Measurements from ENCODE around the gene SH2D3C. TPM values are rescaled to one million over a fixed set of nuclear protein-coding genes. Genes with fewer than 3 reads are reported as not detected.

SH2D3C gene
- total and polyA plus RNA-seq, 7 donors: 1.4 to 11.3 (median 5.0) TPM

DNA sequence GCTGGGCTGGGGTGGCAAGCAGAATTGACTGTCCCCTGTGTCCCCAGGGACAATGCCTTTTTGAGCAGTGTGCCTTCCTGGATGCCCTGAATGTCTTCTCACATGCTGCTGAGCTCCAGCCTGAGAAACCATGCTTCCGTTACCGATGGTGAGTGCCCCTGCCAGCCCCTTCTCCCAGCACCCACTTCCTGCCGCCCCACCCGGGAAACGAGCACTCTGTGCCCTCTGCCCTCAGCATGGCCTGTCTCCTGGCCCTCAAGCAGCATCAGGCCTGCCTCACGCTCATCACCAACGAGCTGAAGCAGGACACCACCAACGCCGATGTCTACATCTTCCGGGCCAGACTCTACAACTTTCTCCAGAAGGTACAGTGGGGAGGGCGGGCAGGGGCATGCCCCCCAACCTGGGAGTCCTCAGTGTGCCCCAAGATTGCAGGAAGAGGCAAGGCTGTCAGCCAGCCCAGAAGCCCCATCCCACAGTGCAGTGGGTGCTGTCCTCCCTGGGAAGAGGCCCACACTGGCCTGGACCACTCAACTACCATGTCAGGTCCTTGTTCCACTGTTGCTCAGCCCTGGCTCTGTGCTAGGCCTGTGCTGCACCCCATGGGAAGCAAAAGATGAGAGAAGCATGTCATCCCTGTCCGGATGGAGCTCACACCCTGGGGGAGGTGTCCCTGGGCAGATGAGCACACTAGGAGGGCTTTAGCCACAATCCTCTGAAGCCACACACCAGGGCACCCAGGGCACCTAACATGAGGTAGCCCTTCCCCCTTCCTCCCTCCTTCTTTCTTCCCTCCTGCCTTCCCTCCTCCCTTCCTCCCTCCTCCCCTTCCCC is 58.2 kb downstream of the SH2D3C start:
- DNase-seq: no peak
- intact Hi-C loops (cut with DNase I): no loop called here
- H3K4me3 ChIP-seq: no peak overlapping the region
- no peaks in the 10 kb centered on the region for H3K36me3 ChIP-seq
- TF ChIP-seq EP300 (IDR thresholded peaks at IDR 0.05) (no peak), POLR2A (IDR thresholded peaks at IDR 0.05) (no peak), POLR2AphosphoS5 (IDR thresholded peaks at IDR 0.05) (no peak)
- TF ChIP-seq, protein P1, sequence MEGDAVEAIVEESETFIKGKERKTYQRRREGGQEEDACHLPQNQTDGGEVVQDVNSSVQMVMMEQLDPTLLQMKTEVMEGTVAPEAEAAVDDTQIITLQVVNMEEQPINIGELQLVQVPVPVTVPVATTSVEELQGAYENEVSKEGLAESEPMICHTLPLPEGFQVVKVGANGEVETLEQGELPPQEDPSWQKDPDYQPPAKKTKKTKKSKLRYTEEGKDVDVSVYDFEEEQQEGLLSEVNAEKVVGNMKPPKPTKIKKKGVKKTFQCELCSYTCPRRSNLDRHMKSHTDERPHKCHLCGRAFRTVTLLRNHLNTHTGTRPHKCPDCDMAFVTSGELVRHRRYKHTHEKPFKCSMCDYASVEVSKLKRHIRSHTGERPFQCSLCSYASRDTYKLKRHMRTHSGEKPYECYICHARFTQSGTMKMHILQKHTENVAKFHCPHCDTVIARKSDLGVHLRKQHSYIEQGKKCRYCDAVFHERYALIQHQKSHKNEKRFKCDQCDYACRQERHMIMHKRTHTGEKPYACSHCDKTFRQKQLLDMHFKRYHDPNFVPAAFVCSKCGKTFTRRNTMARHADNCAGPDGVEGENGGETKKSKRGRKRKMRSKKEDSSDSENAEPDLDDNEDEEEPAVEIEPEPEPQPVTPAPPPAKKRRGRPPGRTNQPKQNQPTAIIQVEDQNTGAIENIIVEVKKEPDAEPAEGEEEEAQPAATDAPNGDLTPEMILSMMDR (IDR thresholded peaks at IDR 0.05): no peak
- H3K27ac ChIP-seq: no peak overlapping the region
- 79 to 82% methylated on average over 12 of the region's 12 CpGs for WGBS, 2 donors
- H3K27me3 ChIP-seq: peaks cover 0 to 6% (median 0%) of the 10 kb centered on the region in 3 donors
- H3K9me3 ChIP-seq: no peaks in the 10 kb centered on the region
- peaks cover 0 to 19% (median 15%) of the 10 kb centered on the region in 4 donors for H3K4me1 ChIP-seq

DNA sequence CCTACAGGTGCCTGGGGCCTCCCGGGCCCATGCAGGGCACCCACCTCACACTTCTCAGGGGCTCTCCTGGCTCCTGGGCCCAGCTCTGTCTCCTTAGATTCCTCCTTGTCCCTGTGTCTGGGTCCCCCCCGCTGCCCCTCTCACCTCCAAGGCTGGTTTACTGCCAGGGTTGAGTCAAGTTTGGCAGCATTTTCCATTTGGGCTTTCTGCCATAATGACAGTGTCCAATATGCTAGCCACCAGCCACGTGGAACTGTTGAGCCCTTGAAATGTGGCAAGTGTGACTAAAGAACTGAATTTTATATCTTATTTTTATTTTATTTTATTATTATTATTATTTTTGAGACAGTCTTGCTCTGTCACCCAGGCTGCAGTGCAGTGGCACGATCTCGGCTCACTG is 60.7 kb downstream of the SH2D3C start:
- Histone ChIP-seq H3K9me3 (no peaks in the 10 kb centered on the region), H3K4me3 (no peak overlapping the region), H3K36me3 (no peaks in the 10 kb centered on the region), H3K27ac (no peak overlapping the region), H3K4me1 (peaks cover 0 to 23% (median 20%) of the 10 kb centered on the region in 4 donors), H3K27me3 (no peaks in the 10 kb centered on the region)
- intact Hi-C loops (cut with DNase I): loop anchor here (5.0 kb wide), 2 partner anchors 105 to 130 kb away; partner anchors contain the start of gene STXBP1
- DNase-seq: no peak
- TF ChIP-seq EP300 (IDR thresholded peaks at IDR 0.05) (no peak), POLR2AphosphoS5 (IDR thresholded peaks at IDR 0.05) (no peak), POLR2A (IDR thresholded peaks at IDR 0.05) (no peak)
- TF ChIP-seq, protein P1 (IDR thresholded peaks at IDR 0.05): no peak
- WGBS, 2 donors: 84 to 91% methylated on average over 5 of the region's 5 CpGs

DNA sequence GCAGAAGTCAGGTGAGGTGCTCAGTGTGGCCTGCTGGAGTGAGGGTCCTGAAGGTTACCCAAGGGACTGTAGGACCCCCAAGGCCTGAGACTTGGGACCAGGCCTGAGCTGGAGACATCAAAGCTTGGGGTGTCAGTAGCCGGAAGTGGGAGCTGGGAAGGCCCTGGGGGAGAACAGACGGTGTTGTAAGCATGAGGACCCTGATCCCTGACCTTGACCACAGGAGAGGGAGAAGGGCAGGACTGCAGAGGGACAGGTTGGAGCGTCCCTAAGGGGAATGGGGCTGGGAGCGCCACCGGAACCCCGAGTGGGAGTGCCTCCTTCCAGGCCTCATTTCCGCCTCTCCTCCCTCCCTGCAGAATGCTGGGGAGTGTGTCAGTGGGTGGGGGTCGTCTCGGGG is 62.1 kb downstream of the SH2D3C start:
- TF ChIP-seq EP300 (IDR thresholded peaks at IDR 0.05): no peak
- TF ChIP-seq, protein P1 (IDR thresholded peaks at IDR 0.05): no peak
- no peak for TF ChIP-seq POLR2A (IDR thresholded peaks at IDR 0.05)
- TF ChIP-seq POLR2AphosphoS5 (IDR thresholded peaks at IDR 0.05): no peak
- Histone ChIP-seq H3K4me1 (peaks cover 0 to 23% (median 20%) of the 10 kb centered on the region in 4 donors), H3K27me3 (no peaks in the 10 kb centered on the region), H3K36me3 (no peaks in the 10 kb centered on the region), H3K9me3 (no peaks in the 10 kb centered on the region), H3K27ac (peak overlapping the region; percentile 81 to 90 (median 84)), H3K4me3 (peak overlapping the region; percentile 62 to 77 (median 72))
- 76 to 85% methylated on average over 9 of the region's 9 CpGs for WGBS, 2 donors
- no peak for DNase-seq
- intact Hi-C loops (cut with DNase I): loop anchor here (5.0 kb wide), 2 partner anchors 104 to 129 kb away; partner anchors contain the start of gene STXBP1

DNA sequence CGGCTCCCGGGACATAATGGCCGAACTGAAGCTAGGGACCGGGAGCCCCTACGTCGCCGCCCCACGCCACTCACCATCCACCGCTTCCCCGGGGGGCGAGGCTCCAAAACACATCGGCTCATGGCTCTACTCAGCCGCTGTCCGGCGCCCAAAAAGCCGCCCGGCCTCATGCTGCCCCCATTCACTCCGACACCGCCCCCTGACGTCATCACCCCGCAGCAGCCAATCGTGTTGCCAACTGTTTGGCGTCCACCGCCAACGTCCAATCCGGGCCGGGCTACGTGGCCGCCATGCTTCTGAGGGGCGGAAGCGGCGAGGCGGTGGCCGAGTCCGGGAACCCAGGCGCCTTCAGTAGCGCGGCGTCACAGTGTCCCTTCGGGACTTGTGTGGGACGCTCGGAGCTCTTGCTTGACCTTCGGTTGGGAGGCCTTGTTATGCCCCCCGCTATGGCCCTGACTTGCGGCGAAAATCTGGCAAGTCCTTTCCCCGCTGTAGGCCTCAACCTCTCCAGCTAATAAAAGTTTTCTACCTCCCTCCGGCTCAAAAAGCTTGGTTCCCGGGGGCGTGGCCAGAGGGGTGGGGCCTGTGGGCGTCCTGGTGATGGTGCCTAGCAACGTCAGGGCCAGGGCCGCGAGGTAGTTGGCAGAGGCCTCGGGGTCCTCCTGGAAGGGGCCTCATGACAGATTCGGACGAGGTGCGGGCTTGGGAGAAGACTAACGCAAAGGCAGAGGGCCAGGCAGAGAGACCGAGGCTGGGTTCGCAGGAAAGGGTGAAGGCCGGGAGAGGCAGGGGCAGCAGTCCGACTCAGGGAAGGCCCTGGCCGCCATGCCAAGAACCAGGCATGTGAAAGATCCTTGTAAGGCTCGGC is 62.8 kb downstream of the SH2D3C start, which contains the start of the genes PTRH1 and TTC16:
PTRH1 (minus strand) TSS at position 194 of the 868 bp plus-strand sequence; CDS start at position 170, 24 bp downstream.
TTC16 (plus strand) TSS at position 610 of the 868 bp plus-strand sequence; CDS start at position 677, 67 bp downstream.
- peaks cover 0 to 23% (median 20%) of the 10 kb centered on the region in 4 donors for H3K4me1 ChIP-seq
- H3K36me3 ChIP-seq: no peaks in the 10 kb centered on the region
- peak within 1 kb of the TSS; percentile 81 to 90 (median 84) for H3K27ac ChIP-seq
- H3K4me3 ChIP-seq: peak within 1 kb of the TSS; percentile 62 to 77 (median 72)
- intact Hi-C loops (cut with DNase I): loop anchor here (5.0 kb wide), 2 partner anchors 103 to 128 kb away; partner anchors contain the start of gene STXBP1
- TF ChIP-seq EP300 (IDR thresholded peaks at IDR 0.05) (no peak), POLR2AphosphoS5 (IDR thresholded peaks at IDR 0.05) (peak in 3 of 4 donors; percentile 68 to 84 (median 71)), POLR2A (IDR thresholded peaks at IDR 0.05) (peak; percentile 16 to 30)
- TF ChIP-seq, protein P1 (IDR thresholded peaks at IDR 0.05): no peak
- WGBS, 2 donors: 5 to 6% methylated on average over 65 of the region's 65 CpGs
- H3K9me3 ChIP-seq: no peaks in the 10 kb centered on the region
- DNase-seq: peak; percentile 99
- no peaks in the 10 kb centered on the region for H3K27me3 ChIP-seq

Data from sigmoid colon (tissue), 7 donors.